Neural cell (in vitro differentiated cells): ENCODE results near the gene ANK2. TPM values are rescaled to one million over a fixed set of nuclear protein-coding genes. Genes with fewer than 3 reads are reported as not detected.

Experiments used
- H2AFZ ChIP-seq: fragments of 200-600, 300-800 bp; sonication (generic), shearing (Covaris generic); 2 replicates; pipeline ENCODE4 v1.6.0; 2014; ENCODE audit warnings: low read depth, mild to moderate bottlenecking, antibody characterized with exemption, low read length, moderate library complexity
- H3F3A ChIP-seq: fragments of 200-600 bp; shearing (Covaris generic); 2 replicates; pipeline ENCODE4 v1.6.1; 2016; ENCODE audit warnings: mild to moderate bottlenecking, moderate library complexity, mixed read lengths, antibody characterized with exemption, low read length; ENCODE audit not compliant: insufficient read depth, poor library complexity, severe bottlenecking
- H3K27ac ChIP-seq: fragments of 200-600, 300-800 bp; sonication (generic), shearing (Covaris generic); 2 replicates; pipeline ENCODE4 v1.5.1; 2014; ENCODE audit warnings: mild to moderate bottlenecking, low read length, moderate library complexity
- H3K27me3 ChIP-seq: fragments of 300-800, 200-600 bp; sonication (generic), shearing (Covaris generic); 2 replicates; pipeline ENCODE4 v1.6.0; 2014; ENCODE audit warnings: mild to moderate bottlenecking, low read depth, low read length, moderate library complexity; ENCODE audit not compliant: insufficient read depth
- H3K36me3 ChIP-seq: fragments of 300-800, 200-600 bp; sonication (generic), shearing (Covaris generic); 2 replicates; pipeline ENCODE4 v1.5.1; 2014; ENCODE audit warnings: mild to moderate bottlenecking, antibody characterized with exemption, low read length, moderate library complexity; ENCODE audit not compliant: insufficient read depth
- H3K4me2 ChIP-seq: fragments of 300-800, 200-600 bp; sonication (generic), shearing (Covaris generic); 2 replicates; pipeline ENCODE4 v1.6.0; 2014; ENCODE audit warnings: mild to moderate bottlenecking, low read length
- H3K4me3 ChIP-seq: fragments of 300-800, 200-600 bp; sonication (generic), shearing (Covaris generic); 2 replicates; pipeline ENCODE4 v1.5.1; 2014; ENCODE audit warnings: mild to moderate bottlenecking, low read length, moderate library complexity
- H3K79me2 ChIP-seq: fragments of 200-600 bp; shearing (Covaris generic); replicated peaks from 2 replicates; pipeline ENCODE4 v1.6.0; 2014; ENCODE audit warnings: mild to moderate bottlenecking, low read length, moderate library complexity; ENCODE audit not compliant: insufficient read depth
- H3K9ac ChIP-seq: fragments of 300-800, 200-600 bp; sonication (generic), shearing (Covaris generic); 2 replicates; pipeline ENCODE4 v1.6.1; 2016; ENCODE audit warnings: mild to moderate bottlenecking, low read length, mixed read lengths
- H3K9me2 ChIP-seq: fragments of 200-600 bp; shearing (Covaris generic); 2 replicates; pipeline ENCODE4 v1.6.1; 2016; ENCODE audit warnings: mild to moderate bottlenecking, low read length, mixed read lengths; ENCODE audit not compliant: insufficient read depth
- H3K9me3 ChIP-seq: fragments of 200-600, 300-800 bp; sonication (generic), shearing (Covaris generic); 2 replicates; pipeline ENCODE4 v1.6.1; 2016; ENCODE audit warnings: mild to moderate bottlenecking, mixed run types, low read length, moderate library complexity, mixed read lengths
- H4K20me1 ChIP-seq: fragments of 200-600 bp; shearing (Covaris generic); 2 replicates; pipeline ENCODE4 v1.6.1; 2016; ENCODE audit warnings: mild to moderate bottlenecking, mixed run types; ENCODE audit not compliant: insufficient read depth
- CTCF ChIP-seq: fragments of 450-650 bp; IDR thresholded peaks from 2 replicates; pipeline ENCODE4 v1.5.1; 2014; ENCODE audit warnings: antibody characterized with exemption, mild to moderate bottlenecking, moderate library complexity; ENCODE audit not compliant: poor library complexity, severe bottlenecking
- EP300 ChIP-seq: fragments of 450-650 bp; conservative IDR thresholded peaks from 2 replicates; pipeline ENCODE4 v1.6.1; 2014; ENCODE audit warnings: antibody characterized with exemption, mild to moderate bottlenecking, moderate library complexity; ENCODE audit not compliant: poor library complexity, severe bottlenecking
- EZH2 ChIP-seq: fragments of 200-600, 300-800 bp; shearing (Covaris generic), sonication (generic); IDR thresholded peaks from 2 replicates; pipeline ENCODE4 v1.6.1; 2014; ENCODE audit warnings: antibody characterized with exemption, low read length, borderline replicate concordance, mild to moderate bottlenecking; ENCODE audit not compliant: insufficient read depth, poor library complexity, severe bottlenecking
- MXI1 ChIP-seq: fragments of 450-650 bp; conservative IDR thresholded peaks from 2 replicates; pipeline ENCODE4 v1.6.1; 2014; ENCODE audit warnings: antibody characterized with exemption, mild to moderate bottlenecking; ENCODE audit not compliant: poor library complexity, severe bottlenecking
- POLR2AphosphoS5 ChIP-seq: IDR thresholded peaks from 2 replicates; pipeline ENCODE4 v1.6.1; 2012
- RAD21 ChIP-seq: fragments of 450-650 bp; conservative IDR thresholded peaks from 2 replicates; pipeline ENCODE4 v1.6.1; 2014; ENCODE audit warnings: antibody characterized with exemption, mild to moderate bottlenecking, moderate library complexity
- REST ChIP-seq: IDR thresholded peaks from 2 replicates; pipeline ENCODE4 v1.6.1; 2012; ENCODE audit warnings: borderline replicate concordance
- SMC3 ChIP-seq: fragments of 450-650 bp; conservative IDR thresholded peaks from 2 replicates; pipeline ENCODE4 v1.6.1; 2014; ENCODE audit warnings: antibody characterized with exemption, mild to moderate bottlenecking, moderate library complexity; ENCODE audit not compliant: poor library complexity
- TAF1 ChIP-seq: IDR thresholded peaks from 2 replicates; pipeline ENCODE4 v1.6.1; 2012; ENCODE audit warnings: low read depth
- polyA plus RNA-seq: library from polyadenylated mRNA; depleted of rRNA; stranded (reverse); fragments of >200 nt; gene quantifications from 2 replicates; pipeline ENCODE4 v1.2.3, GENCODE V29; 2014

Gene ANK2
- polyA plus RNA-seq, 1 donor from 2014 or later: 52.0 TPM

GRCh38 chr4:113170805-113171468 lies 121.5 kb downstream of the ANK2 start:
- H3K79me2 ChIP-seq: no peaks in the 10 kb centered on the region
- H4K20me1 ChIP-seq: no peaks in the 10 kb centered on the region
- H3F3A ChIP-seq: no peaks in the 10 kb centered on the region
- H3K9me3 ChIP-seq: no peaks in the 10 kb centered on the region
- no peaks in the 10 kb centered on the region for H3K27me3 ChIP-seq
- H3K4me3 ChIP-seq: no peak overlapping the region
- no peaks in the 10 kb centered on the region for H3K9me2 ChIP-seq
- no peak overlapping the region for H3K9ac ChIP-seq
- H2AFZ ChIP-seq: no peak overlapping the region
- TF ChIP-seq EZH2: no peak
- TF ChIP-seq SMC3: no peak
- no peak for TF ChIP-seq EP300
- TF ChIP-seq TAF1: no peak
- TF ChIP-seq CTCF: no peak
- no peak for TF ChIP-seq POLR2AphosphoS5
- TF ChIP-seq RAD21: no peak
- TF ChIP-seq MXI1: no peak
- TF ChIP-seq REST: no peak
- no peak overlapping the region for H3K4me2 ChIP-seq
- H3K36me3 ChIP-seq: no peaks in the 10 kb centered on the region
- H3K27ac ChIP-seq: no peak overlapping the region

GRCh38 chr4:113173126-113173792 lies 123.8 kb downstream of the ANK2 start:
- Histone ChIP-seq H3K36me3 (no peaks in the 10 kb centered on the region), H3K9ac (no peak overlapping the region)

More at GRCh38 chr4:113173126-113173792, 123.8 kb downstream of the ANK2 start:
- no peak overlapping the region for H2AFZ ChIP-seq
- no peak overlapping the region for H3K27ac ChIP-seq
- H3F3A ChIP-seq: no peaks in the 10 kb centered on the region
- no peaks in the 10 kb centered on the region for H3K9me3 ChIP-seq
- H4K20me1 ChIP-seq: no peaks in the 10 kb centered on the region
- H3K4me2 ChIP-seq: no peak overlapping the region
- H3K79me2 ChIP-seq: no peaks in the 10 kb centered on the region
- H3K27me3 ChIP-seq: no peaks in the 10 kb centered on the region
- no peak for TF ChIP-seq CTCF
- no peak for TF ChIP-seq REST
- TF ChIP-seq TAF1: no peak
- no peak for TF ChIP-seq SMC3
- TF ChIP-seq EP300: no peak
- no peak for TF ChIP-seq POLR2AphosphoS5
- no peak for TF ChIP-seq MXI1
- no peak for TF ChIP-seq RAD21
- no peak for TF ChIP-seq EZH2
- H3K4me3 ChIP-seq: no peak overlapping the region
- H3K9me2 ChIP-seq: no peaks in the 10 kb centered on the region
